GM23338 (cell line): Measurements from ENCODE around the gene SNX10. TPM values are rescaled to one million over a fixed set of nuclear protein-coding genes. Genes with fewer than 3 reads are reported as not detected.

ENCODE experiments used
- ATAC-seq: fragments of 200-7000 bp; cut with Tn5 transposase; 3 replicates; pipeline ENCODE4 v1.9.1; 2020
- DNase-seq: peaks from one replicate; pipeline ENCODE4 v3.0.0-alpha.2; 2015; ENCODE audit warnings: low spot score
- H2AFZ ChIP-seq: fragments of 200-600 bp; sonication (generic); 2 replicates; pipeline ENCODE4 v1.8.0; 2016; ENCODE audit warnings: antibody characterized with exemption, mild to moderate bottlenecking, moderate library complexity
- H3F3A ChIP-seq: fragments of 200-600 bp; sonication (generic); replicated peaks from 2 replicates; pipeline ENCODE4 v1.8.0; 2017; ENCODE audit warnings: antibody characterized with exemption, mixed run types, low read depth
- H3K27ac ChIP-seq: fragments of 200-600 bp; sonication (generic); 2 replicates; pipeline ENCODE4 v1.6.1; 2016; ENCODE audit warnings: low read depth
- H3K27me3 ChIP-seq: fragments of 200-600 bp; sonication (generic); 2 replicates; pipeline ENCODE4 v1.8.0; 2016; ENCODE audit warnings: mild to moderate bottlenecking, mixed run types, moderate library complexity; ENCODE audit not compliant: insufficient read depth
- H3K36me3 ChIP-seq: fragments of 200-600 bp; sonication (generic); 2 replicates; pipeline ENCODE4 v1.8.0; 2016; ENCODE audit warnings: mild to moderate bottlenecking; ENCODE audit not compliant: insufficient read depth
- H3K4me1 ChIP-seq: fragments of 200-600 bp; sonication (generic); 2 replicates; pipeline ENCODE4 v1.8.0; 2016; ENCODE audit warnings: mild to moderate bottlenecking, moderate library complexity; ENCODE audit not compliant: insufficient read depth
- H3K4me2 ChIP-seq: fragments of 200-600 bp; sonication (generic); 2 replicates; pipeline ENCODE4 v1.7.1; 2017; ENCODE audit warnings: mixed run types
- H3K4me3 ChIP-seq: fragments of 200-600 bp; sonication (generic); 2 replicates; pipeline ENCODE4 v1.6.1; 2016; ENCODE audit warnings: mixed run types
- H3K79me2 ChIP-seq: fragments of 200-600 bp; sonication (generic); replicated peaks from 2 replicates; pipeline ENCODE4 v1.8.0; 2017; ENCODE audit warnings: mild to moderate bottlenecking; ENCODE audit not compliant: insufficient read depth
- H3K9me2 ChIP-seq: fragments of 200-600 bp; sonication (generic); 2 replicates; pipeline ENCODE4 v1.8.0; 2017; ENCODE audit not compliant: insufficient read depth
- H4K20me1 ChIP-seq: fragments of 200-600 bp; sonication (generic); replicated peaks from 2 replicates; pipeline ENCODE4 v1.8.0; 2017; ENCODE audit warnings: mild to moderate bottlenecking; ENCODE audit not compliant: insufficient read depth
- H3K27ac Mint-ChIP-seq: 2 replicates; pipeline ENCODE4 v1.8.0; 2020; ENCODE audit warnings: inconsistent platforms, mild to moderate bottlenecking, moderate library complexity, mixed read lengths
- H3K27me3 Mint-ChIP-seq: 3 replicates; pipeline ENCODE4 v1.8.0; 2022; ENCODE audit warnings: low read depth, mild to moderate bottlenecking, moderate library complexity, mixed read lengths, inconsistent platforms; ENCODE audit not compliant: insufficient read depth, poor library complexity
- H3K36me3 Mint-ChIP-seq: 3 replicates; pipeline ENCODE4 v1.8.0; 2021; ENCODE audit warnings: low read depth, mild to moderate bottlenecking, inconsistent platforms, moderate library complexity, mixed read lengths
- H3K4me1 Mint-ChIP-seq: 3 replicates; pipeline ENCODE4 v1.8.0; 2020; ENCODE audit warnings: mild to moderate bottlenecking, inconsistent platforms, mixed read lengths
- H3K4me3 Mint-ChIP-seq: 3 replicates; pipeline ENCODE4 v1.8.0; 2021; ENCODE audit warnings: moderate library complexity, mild to moderate bottlenecking, inconsistent platforms, mixed read lengths
- H3K9me3 Mint-ChIP-seq: 3 replicates; pipeline ENCODE4 v1.8.0; 2020; ENCODE audit warnings: moderate library complexity, mild to moderate bottlenecking, inconsistent platforms, mixed read lengths
- CREB1 ChIP-seq: fragments of 250-450 bp; sonication (Bioruptor Pico); IDR thresholded peaks from 2 replicates; pipeline ENCODE4 v1.5.0; 2020; ENCODE audit warnings: low read depth, mild to moderate bottlenecking, moderate library complexity
- EZH2 ChIP-seq: fragments of 200-600 bp; sonication (generic); IDR thresholded peaks from one replicate; pipeline ENCODE4 v1.8.0; 2017; ENCODE audit warnings: antibody characterized with exemption, mild to moderate bottlenecking, low read depth; ENCODE audit not compliant: unreplicated experiment
- EZH2phosphoT487 ChIP-seq: fragments of 200-600 bp; sonication (generic); IDR thresholded peaks from one replicate; pipeline ENCODE4 v1.8.1; 2018; ENCODE audit warnings: antibody characterized with exemption; ENCODE audit not compliant: unreplicated experiment
- NANOG ChIP-seq: IDR thresholded peaks from 2 replicates; pipeline ENCODE4 v1.6.1; 2016; ENCODE audit warnings: antibody characterized with exemption, borderline replicate concordance
- POLR2AphosphoS5 ChIP-seq: IDR thresholded peaks from 2 replicates; pipeline ENCODE4 v1.6.1; 2016; ENCODE audit warnings: antibody characterized with exemption, low read depth
- REST ChIP-seq: IDR thresholded peaks from one replicate; pipeline ENCODE4 v1.6.1; 2018; ENCODE audit warnings: antibody characterized with exemption; ENCODE audit not compliant: unreplicated experiment
- STAT1 ChIP-seq: IDR thresholded peaks from one replicate; pipeline ENCODE4 v1.6.1; 2016; ENCODE audit warnings: antibody characterized with exemption; ENCODE audit not compliant: unreplicated experiment
- ZNF114 ChIP-seq: fragments of 250-450 bp; sonication (Bioruptor Pico); IDR thresholded peaks from 2 replicates; pipeline ENCODE4 v1.5.0; 2020; ENCODE audit warnings: mild to moderate bottlenecking, moderate library complexity
- ZNF331 ChIP-seq: fragments of 250-450 bp; sonication (Bioruptor Pico); IDR thresholded peaks from 2 replicates; pipeline ENCODE4 v1.5.0; 2020; ENCODE audit warnings: low read depth, mild to moderate bottlenecking, moderate library complexity
- polyA plus RNA-seq: library from polyadenylated mRNA; unstranded; fragments of >200 nt; fragmentation: Nextera tagmentation; extraction: Ambion mirVana; gene quantifications from 2 replicates; pipeline ENCODE4 v1.2.1, GENCODE V29; 2016
- total RNA-seq: library from RNA; depleted of rRNA; stranded (reverse); fragments of >200 nt; shearing (Covaris generic); gene quantifications from 2 replicates; pipeline ENCODE4 v1.2.3, GENCODE V29; 2014
- TF ChIP-seq, protein P1 (sequence below), 2 experiments: fragments of 200-600 bp in 1 of 2; sonication (generic) in 1 of 2; conservative IDR thresholded peaks; 2 replicates each; pipeline versions ENCODE4 v1.5.1 to v1.6.1; 2016 to 2017; ENCODE audit warnings: antibody characterized with exemption in 2 of 2, low read depth in 2 of 2, mild to moderate bottlenecking in 2 of 2, moderate library complexity in 1 of 2
- TF ChIP-seq, protein P2 (sequence below): IDR thresholded peaks from 2 replicates; pipeline ENCODE4 v1.6.1; 2016; ENCODE audit warnings: antibody characterized with exemption

Gene SNX10
- total and polyA plus RNA-seq, 2 experiments from 2014 or later, result 15.8 to 17.8 TPM

- H3K4me2 ChIP-seq, result peak overlapping the region; percentile 64
- Mint-ChIP-seq H3K27me3 (no peaks in the 10 kb centered on the region), H3K36me3 (no peaks in the 10 kb centered on the region), H3K4me3 (no peak overlapping the region), H3K27ac (no peak overlapping the region), H3K9me3 (no peaks in the 10 kb centered on the region), H3K4me1 (peaks cover 18% of the 10 kb centered on the region)
- 0 out of 2 replicates have a peak, but pooled peaks cover 6% of the 10 kb centered on the region for H3K9me2 ChIP-seq
- H3K27ac ChIP-seq, result no peak overlapping the region
- no peak overlapping the region for H3K4me3 ChIP-seq
- TF ChIP-seq EZH2phosphoT487 (no peak), ZNF114 (no peak)
- TF ChIP-seq, protein P1, sequence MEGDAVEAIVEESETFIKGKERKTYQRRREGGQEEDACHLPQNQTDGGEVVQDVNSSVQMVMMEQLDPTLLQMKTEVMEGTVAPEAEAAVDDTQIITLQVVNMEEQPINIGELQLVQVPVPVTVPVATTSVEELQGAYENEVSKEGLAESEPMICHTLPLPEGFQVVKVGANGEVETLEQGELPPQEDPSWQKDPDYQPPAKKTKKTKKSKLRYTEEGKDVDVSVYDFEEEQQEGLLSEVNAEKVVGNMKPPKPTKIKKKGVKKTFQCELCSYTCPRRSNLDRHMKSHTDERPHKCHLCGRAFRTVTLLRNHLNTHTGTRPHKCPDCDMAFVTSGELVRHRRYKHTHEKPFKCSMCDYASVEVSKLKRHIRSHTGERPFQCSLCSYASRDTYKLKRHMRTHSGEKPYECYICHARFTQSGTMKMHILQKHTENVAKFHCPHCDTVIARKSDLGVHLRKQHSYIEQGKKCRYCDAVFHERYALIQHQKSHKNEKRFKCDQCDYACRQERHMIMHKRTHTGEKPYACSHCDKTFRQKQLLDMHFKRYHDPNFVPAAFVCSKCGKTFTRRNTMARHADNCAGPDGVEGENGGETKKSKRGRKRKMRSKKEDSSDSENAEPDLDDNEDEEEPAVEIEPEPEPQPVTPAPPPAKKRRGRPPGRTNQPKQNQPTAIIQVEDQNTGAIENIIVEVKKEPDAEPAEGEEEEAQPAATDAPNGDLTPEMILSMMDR (conservative IDR thresholded peaks at IDR 0.05; ENCODE audit: low read depth in 2 of 2), result no peak
- no peaks in the 10 kb centered on the region for H3K27me3 ChIP-seq
- H3K79me2 ChIP-seq, result no peaks in the 10 kb centered on the region
- DNase-seq (no peak), ATAC-seq (no peak)
- no peaks in the 10 kb centered on the region for H4K20me1 ChIP-seq
- no peaks in the 10 kb centered on the region for H3F3A ChIP-seq
- no peaks in the 10 kb centered on the region for H3K36me3 ChIP-seq
- peaks cover 20% of the 10 kb centered on the region for H3K4me1 ChIP-seq
- no peak overlapping the region for H2AFZ ChIP-seq
These were observed 124.3 kb downstream of the SNX10 start for GRCh38 chr7:26416004-26416403.

- H3K4me2 ChIP-seq, result no peak overlapping the region
- Mint-ChIP-seq H3K27ac (no peak overlapping the region), H3K4me3 (no peak overlapping the region), H3K27me3 (peaks cover 3% of the 10 kb centered on the region), H3K9me3 (peaks cover 3% of the 10 kb centered on the region; the same call in 1 of the 3 replicates), H3K36me3 (0 out of 3 replicates have a peak, but pooled peaks cover 3% of the 10 kb centered on the region), H3K4me1 (peaks cover 27% of the 10 kb centered on the region)
- H3F3A ChIP-seq, result no peaks in the 10 kb centered on the region
- no peaks in the 10 kb centered on the region for H3K79me2 ChIP-seq
- peaks cover 20% of the 10 kb centered on the region for H3K4me1 ChIP-seq
- TF ChIP-seq EZH2 (no peak), NANOG (no peak), EZH2phosphoT487 (no peak), POLR2AphosphoS5 (no peak)
- TF ChIP-seq, protein P2, sequence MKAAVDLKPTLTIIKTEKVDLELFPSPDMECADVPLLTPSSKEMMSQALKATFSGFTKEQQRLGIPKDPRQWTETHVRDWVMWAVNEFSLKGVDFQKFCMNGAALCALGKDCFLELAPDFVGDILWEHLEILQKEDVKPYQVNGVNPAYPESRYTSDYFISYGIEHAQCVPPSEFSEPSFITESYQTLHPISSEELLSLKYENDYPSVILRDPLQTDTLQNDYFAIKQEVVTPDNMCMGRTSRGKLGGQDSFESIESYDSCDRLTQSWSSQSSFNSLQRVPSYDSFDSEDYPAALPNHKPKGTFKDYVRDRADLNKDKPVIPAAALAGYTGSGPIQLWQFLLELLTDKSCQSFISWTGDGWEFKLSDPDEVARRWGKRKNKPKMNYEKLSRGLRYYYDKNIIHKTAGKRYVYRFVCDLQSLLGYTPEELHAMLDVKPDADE, result no peak
- H3K27me3 ChIP-seq, result no peaks in the 10 kb centered on the region
- H3K9me2 ChIP-seq, result 0 out of 2 replicates have a peak, but pooled peaks cover 6% of the 10 kb centered on the region
- H3K36me3 ChIP-seq, result no peaks in the 10 kb centered on the region
- no peaks in the 10 kb centered on the region for H4K20me1 ChIP-seq
- H2AFZ ChIP-seq, result peak overlapping the region; percentile 73
- ATAC-seq (no peak), DNase-seq (no peak)
- H3K27ac ChIP-seq, result no peak overlapping the region
- no peak overlapping the region for H3K4me3 ChIP-seq
These were observed 126.3 kb downstream of the SNX10 start for GRCh38 chr7:26417911-26418413.

DNA sequence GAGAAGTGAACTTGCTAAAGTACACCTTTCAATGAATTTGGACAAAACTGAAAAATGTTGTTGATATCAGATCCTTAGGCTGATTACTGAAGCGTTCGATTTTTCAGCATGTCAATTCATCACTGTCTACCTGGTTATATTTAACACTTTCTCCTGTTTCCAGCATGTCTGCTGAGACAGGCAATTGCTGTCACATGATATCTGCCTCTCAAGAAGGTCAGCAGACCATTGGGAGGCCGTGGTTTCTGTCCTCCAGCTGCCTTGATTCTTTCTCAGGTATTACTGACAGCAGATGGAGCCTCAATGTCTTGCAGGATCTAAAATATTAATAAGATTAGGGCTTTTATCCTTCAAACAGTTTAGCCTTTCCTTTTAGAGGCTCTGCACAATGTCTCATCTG is 127.5 kb downstream of the SNX10 start:
- Histone ChIP-seq H2AFZ (no peak overlapping the region), H3K27ac (no peak overlapping the region), H3F3A (no peaks in the 10 kb centered on the region), H3K4me1 (peaks cover 20% of the 10 kb centered on the region), H3K4me3 (no peak overlapping the region), H3K4me2 (no peak overlapping the region), H3K36me3 (no peaks in the 10 kb centered on the region), H3K9me2 (0 out of 2 replicates have a peak, but pooled peaks cover 6% of the 10 kb centered on the region), H3K79me2 (no peaks in the 10 kb centered on the region), H4K20me1 (no peaks in the 10 kb centered on the region), H3K27me3 (no peaks in the 10 kb centered on the region)
- Mint-ChIP-seq H3K9me3 (peaks cover 3% of the 10 kb centered on the region; the same call in 2 of the 3 replicates), H3K4me1 (peaks cover 27% of the 10 kb centered on the region), H3K27ac (no peak overlapping the region), H3K4me3 (no peak overlapping the region), H3K27me3 (peaks cover 9% of the 10 kb centered on the region), H3K36me3 (0 out of 3 replicates have a peak, but pooled peaks cover 3% of the 10 kb centered on the region)
- DNase-seq (no peak), ATAC-seq (no peak)
- TF ChIP-seq ZNF114 (no peak), CREB1 (CRISPR knock-in tag) (no peak), NANOG (no peak), ZNF331 (CRISPR knock-in tag) (no peak), REST (no peak), STAT1 (no peak)
- TF ChIP-seq, protein P2, result no peak
